Stimulated activated CD4-positive, alpha-beta T cell treated with anti-CD3 and anti-CD28 coated beads, Interleukin-15, amount 100 ng/mL, for 48 hours (primary cell): Measurements from ENCODE around the gene PMPCA.
"Not testable (repeated sequence)": the region's sequence is repeated elsewhere in the genome, so short reads cannot be mapped to it uniquely, and the experiment has no call there.

Source experiments
- DNase-seq, 2 donors: peaks; one replicate each; pipeline ENCODE4 v3.0.0-alpha.2; 2020; ENCODE audit warnings: low read depth in 2 of 2

PMPCA gene

DNA sequence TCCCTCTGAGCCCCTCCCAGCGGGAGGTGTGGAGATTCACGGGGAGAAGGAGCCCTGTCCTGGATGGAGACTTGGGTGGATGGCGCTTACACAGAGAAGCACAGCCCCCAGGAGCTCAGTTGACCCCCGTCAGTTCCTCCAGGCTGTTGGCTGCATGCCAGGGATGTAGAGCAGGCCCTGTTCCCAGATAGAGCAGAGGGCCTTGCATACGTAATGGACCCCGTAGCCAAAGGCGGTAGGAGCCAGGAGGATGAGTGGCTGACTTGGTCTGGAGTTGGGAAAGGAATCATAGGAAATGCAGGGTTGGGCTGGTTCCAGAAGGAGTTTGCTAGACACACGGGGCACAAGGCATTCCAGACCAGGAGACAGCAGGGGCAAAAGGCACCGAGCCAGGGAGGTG is 2.5 kb downstream of the PMPCA start:
- DNase-seq, result no peak

DNA sequence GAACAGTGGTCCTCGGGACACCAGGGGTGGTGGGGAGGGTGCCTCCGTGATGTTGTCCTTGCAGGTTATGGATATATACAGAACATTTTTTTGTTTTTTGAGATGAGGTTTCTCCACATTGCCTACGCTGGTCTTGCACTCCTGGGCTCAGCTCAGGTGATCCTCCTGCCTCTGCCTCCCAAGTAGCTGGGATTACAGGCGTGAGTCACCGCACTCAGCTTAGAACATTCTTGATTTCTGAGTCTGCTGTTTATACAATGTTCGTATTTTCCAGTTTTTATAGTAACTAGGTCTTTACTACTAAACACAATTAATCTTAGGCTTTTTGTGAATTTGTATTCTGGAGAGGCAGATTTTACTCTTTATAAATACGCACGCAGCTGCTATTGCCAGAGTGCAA is 6.0 kb downstream of the PMPCA start:
- no peak for DNase-seq

DNA sequence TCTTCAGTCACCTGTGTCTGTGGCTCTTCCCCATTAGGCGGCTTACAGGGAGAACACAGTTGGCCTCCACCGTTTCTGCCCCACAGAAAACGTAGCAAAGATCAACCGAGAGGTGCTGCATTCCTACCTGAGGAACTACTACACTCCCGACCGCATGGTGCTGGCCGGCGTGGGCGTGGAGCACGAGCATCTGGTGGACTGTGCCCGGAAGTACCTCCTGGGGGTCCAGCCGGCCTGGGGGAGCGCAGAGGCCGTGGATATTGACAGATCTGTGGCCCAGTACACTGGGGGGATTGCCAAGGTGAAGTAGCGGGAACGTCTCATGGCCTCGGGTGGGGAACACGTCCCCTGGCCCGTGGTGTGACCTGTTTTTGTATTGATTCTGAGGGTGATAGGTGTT is 6.5 kb downstream of the PMPCA start:
- no peak for DNase-seq

DNA sequence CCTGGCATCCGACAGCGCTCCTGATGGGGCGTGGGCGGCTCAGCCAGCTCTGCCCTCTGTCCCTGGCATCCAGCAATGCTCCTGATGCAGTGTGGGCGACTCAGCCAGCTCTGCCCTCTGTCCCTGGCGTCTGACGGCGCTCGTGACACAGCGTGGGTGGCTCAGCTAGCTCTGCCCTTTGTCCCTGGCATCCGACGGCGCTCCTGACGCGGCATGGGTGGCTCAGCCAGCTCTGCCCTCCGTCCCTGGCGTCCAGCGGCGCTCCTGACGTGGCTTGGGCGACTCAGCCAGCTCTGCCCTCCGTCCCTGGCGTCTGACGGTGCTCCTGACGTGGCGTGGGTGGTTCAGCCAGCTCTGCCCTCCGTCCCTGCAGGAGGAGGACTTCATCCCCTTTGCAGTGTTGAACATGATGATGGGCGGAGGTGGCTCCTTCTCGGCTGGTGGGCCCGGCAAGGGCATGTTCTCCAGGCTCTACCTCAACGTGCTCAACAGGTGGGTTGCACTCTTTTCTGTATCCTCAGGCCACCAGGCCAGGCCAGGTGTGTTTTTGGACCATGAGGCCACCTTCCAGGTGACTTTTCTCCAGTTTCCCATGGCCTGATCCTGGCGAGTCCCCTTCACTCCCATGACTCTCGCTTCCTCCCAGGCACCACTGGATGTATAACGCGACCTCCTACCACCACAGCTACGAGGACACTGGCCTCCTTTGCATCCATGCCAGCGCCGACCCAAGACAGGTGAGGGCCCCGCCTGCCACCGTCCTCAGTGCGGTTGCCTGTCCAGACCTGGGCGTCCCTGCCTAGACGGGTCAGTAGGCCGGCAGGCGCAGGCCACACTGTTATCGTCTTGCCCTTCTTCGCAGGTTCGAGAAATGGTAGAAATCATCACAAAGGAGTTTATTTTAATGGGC is 8.0 kb downstream of the PMPCA start:
- DNase-seq, result no peak

DNA sequence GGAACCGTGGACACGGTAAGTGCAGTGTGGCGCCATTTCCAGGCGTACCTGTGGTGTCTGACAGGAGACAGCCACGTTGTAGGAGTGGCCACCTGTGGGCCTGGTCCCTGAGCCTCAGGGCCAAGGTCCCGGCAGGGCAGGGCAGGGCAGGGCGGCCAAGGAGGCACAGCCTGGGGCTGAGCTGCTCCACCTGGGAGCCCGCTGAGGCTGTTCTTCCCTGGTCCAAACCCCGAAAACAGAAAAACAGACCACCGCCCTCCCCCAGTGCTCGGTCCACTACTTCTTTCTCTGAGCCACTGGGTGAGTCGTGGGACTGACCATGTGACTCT is 8.6 kb downstream of the PMPCA start:
- DNase-seq, result no peak

DNA sequence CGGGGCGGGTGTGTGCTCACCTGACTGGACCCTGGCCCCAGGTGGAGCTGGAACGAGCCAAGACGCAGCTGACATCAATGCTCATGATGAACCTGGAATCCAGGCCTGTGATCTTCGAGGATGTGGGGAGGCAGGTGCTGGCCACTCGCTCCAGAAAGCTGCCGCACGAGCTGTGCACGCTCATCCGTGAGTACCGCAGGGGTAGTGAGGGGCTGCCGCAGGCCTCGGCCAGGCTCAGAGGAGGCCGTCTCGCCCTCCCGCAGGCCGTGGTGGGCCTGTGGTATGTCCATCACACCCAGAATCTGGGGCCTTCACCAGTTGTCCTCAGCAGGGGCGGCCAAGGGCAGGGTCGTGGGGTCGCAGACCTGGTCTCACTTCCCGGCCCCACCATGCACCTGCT is 11.3 kb downstream of the PMPCA start:
- no peak for DNase-seq

DNA sequence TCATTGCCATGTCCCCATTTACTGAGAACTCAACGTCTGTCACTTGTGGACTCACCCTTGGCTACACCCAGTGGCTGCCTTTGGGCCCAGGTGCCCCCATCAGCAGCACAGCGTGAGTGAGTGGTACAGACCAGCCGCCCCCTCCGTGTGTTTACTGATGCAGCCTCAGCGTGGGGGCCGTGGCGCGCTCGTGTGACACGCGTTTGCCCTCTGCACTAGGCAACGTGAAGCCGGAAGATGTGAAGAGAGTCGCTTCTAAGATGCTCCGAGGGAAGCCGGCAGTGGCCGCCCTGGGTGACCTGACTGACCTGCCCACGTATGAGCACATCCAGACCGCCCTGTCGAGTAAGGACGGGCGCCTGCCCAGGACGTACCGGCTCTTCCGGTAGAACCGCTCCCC is 12.4 kb downstream of the PMPCA start:
- DNase-seq, result no peak

DNA sequence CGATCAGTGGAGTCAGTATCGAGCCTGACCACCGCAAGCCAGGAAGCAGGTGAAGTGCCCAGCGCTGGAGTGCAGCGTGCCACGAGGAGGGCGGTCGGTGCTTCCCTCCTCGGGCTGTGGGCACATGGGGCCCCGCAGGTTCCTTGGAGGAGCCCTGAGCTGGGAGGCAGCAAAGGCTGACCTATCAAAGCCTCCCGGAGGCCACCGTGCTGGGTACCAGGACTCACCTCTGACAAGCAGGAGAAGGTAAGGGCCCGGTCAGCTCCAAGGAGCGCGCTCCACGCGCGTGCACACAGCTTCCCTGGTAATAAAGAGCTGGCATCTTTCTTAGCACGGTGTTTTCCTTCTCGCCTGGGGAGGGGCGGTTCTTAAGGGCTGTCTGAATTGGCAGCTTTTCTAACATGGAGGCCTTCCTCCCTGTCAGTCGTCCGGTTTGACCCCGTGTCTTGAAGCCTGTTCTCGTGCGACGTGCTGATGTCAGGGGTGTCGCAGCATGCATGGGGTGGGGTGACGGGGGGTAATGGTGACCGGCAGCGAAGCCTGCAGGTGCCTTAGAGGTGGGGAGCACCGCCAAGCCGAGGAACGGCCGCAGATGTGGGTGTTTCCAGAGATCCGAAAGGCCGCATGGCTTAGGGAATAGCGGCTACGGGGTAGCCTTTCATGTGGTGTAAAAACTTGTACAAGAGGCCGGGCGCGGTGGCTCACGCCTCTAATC is 13.1 kb downstream of the PMPCA start:
- DNase-seq, result no peak

DNA sequence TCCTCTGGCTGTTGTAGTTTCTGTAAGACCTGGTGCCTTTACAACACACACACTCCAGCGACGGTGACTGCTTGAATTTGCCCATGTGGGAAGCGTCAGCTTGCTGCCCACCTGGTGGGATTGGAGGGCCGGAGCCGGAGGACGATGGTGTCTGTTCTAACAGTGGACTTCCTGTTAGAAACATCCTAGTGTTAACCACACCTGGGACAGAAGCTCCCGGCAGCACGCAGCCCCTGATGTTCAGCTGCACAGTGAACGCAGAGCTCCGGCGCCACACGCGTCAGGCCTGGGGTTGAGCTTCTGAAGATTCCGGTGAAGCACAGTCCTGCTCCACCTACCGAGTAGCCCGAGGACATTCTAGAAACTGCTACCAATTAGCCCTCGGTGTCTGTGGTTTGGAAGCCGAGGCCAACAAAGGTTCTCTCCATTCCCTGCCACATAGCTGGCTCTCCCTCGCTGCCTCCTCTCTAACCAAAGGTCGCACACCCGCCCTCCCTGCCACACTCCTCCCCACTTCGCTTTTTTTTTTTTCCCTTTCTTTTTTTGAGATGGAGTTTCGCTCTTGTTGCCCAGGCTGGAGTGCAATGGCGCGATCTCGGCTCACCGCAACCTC is 14.4 kb downstream of the PMPCA start:
- no peak for DNase-seq

DNA sequence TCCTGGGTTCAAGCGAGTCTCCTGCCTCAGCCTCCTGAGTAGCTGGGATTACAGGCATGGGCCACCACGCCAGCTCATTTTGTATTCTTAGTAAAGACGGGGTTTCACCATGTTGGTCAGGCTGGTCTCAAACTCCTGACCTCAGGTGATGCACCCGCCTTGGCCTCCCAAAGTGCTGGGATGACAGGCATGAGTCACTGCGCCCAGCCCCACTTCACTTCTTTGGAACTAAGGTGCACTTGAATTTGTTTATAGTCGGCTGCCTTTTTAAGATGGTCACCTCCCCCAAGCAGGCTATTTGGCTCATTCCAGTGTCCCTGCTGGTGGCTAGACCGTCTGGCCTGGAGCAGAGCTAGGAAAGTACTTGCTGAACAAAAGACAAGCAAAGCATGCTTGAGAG is 14.9 kb downstream of the PMPCA start:
- not testable (repeated sequence) for DNase-seq

DNA sequence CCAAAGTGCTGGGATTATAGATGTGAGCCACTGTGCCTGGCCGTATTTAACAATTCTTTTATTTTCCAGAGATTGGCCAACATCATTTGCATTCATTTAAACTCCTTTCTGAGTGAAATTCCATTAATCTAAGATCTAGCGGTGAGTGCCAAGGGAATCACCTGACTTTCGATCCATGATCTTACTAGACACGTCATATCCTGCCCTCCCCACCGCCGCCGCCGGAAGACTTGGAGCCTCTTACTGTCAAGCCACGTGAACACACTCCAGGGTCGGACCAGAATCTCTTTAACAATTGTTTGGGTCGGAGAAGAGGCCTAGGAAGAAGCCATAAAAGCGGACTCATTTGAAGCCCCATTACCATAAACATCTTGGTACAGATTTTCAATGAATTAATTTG is 16.3 kb downstream of the PMPCA start:
- DNase-seq, result no peak

DNA sequence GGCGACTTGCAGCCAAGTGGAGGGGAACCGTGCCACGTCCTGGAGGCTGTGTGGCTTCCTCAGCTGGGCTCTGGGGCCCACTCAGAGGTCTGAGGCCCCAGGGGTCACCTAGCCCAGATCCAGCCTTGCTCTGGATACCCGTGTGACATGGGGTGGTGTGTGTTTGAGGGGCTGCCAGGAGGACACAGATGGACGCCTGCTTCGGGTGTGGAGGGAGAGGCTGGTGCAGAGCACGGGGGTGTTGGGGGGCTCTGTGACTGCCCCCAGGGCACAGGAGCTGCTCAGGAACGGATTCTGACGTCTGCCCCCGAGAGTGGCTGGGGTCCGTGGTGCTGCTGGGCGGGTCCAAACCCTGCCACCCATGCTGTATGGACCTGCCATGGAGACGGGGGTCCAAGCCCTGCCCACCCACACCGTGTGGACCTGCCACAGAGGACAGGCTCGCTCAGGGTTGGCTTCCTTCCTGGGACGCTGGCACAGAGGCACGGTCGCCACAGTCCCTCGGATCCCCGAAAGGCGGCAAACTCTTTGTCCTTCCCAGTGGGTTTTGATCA is 18.7 kb downstream of the PMPCA start:
- DNase-seq, result no peak

DNA sequence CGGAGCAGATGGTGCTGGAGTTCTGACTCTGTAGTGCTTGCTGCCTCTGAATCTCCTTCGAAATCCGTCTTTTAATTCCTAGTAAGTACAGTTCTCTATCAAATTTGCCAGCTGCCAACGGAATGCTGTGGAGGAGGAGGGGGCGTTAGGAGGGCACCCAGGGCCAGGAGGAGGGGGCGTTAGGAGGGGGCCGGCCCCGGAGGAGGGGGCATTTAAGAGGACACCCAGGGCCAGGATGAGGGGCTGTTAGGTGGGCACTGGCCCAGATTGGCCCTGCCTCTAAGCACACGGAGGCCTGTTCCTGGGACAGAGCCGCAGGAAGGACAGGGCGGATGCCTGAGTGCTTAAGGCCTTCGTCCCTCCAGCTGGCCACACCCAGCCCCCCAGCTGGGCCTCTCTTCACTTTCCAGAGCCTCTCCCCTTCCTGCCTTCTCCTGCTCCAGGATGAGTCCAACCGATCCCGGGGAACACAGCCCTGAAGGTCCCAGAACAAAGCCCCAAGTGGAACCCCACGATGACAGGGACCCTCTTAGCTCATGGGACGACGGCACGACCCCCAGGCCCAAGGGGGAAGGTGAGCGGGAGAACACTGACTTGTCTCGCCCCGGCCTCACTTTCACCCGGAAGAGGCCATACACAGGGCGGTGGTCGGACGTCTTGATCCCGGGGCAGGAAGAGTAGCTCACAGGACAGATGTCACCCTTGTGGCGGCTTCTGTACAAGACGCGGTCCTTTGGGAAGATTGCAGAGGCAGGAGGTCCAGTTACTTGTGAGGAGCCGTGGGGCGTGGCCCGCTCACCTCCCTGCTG is 19.4 kb downstream of the PMPCA start:
- no peak for DNase-seq

DNA sequence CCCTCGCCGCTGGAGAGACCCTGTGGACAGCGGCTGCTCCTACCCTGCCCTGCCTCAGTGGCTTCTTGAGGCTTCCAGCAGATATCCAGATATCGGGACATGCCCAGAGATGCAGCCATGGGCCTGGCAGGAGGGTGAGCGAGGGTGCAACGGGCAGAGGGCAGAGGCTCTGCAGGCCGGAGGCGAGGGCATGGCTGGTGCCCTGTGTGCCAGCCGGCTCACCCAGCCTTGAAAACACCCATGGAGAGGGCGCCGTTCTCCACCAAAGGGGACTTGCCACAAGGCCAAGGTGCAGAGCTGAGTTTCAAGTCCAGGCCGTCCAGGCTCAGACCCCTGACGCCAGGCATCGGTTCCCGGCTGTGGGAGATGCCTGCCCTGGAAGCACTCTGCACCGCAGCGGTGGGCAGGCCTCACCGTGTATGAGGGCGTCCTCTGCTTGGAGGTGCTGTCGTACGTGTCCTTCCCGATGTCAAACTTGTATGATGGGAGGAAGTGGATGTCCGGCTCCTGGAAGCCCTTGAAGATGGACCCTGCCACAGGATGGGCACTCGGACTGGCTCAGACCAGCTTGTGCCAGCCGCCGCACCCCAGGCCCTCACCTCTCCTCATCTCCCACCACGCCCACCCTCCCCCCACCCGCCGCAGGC is 20.3 kb downstream of the PMPCA start:
- DNase-seq, result no peak

DNA sequence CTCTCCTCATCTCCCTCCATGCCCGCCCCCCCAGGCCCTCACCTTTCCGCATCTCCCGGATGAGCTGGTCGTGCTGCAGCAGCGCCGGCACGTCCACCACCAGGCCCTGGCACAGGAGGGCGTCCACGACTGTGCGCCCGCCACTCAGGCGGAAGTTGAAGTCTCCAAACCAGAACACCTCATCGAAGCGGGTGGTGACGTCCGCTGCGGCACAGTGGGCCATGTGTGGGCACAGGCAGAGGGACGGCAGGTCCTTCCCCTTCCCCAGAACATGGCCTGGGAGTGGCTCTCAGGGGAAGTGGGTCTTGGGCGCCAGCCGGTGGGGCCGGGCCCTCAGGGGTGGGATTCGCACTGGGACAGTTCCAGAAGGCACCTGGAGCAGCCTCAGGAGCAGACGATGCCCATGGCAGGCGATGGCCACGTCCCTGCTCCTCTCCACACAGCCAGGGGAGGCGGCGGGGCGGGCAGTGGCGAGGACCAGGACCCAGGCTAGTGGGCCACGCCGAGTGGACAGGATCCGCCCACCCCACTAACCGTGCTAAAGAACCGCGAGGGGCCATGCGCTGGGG is 21.4 kb downstream of the PMPCA start:
- no peak for DNase-seq

DNA sequence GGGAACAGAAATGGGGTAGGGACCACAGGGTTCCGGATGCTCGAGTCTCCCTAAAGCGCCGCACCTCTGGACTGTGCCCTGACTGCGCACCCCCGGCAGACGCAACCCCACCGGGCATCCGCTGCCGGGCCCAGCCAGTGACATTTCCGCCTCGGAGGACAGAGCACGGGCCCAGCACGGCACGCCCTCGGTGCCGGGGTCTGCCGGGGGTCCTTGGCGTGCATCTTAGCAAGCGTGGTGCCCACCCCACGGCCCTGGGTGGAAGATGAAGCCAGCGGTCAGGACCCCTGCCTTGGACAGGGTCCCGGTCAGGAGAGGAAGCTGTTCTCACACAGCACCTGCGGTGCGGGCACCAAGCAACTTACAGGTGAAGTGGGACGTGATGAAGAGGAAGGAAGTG is 22.1 kb downstream of the PMPCA start:
- no peak for DNase-seq

DNA sequence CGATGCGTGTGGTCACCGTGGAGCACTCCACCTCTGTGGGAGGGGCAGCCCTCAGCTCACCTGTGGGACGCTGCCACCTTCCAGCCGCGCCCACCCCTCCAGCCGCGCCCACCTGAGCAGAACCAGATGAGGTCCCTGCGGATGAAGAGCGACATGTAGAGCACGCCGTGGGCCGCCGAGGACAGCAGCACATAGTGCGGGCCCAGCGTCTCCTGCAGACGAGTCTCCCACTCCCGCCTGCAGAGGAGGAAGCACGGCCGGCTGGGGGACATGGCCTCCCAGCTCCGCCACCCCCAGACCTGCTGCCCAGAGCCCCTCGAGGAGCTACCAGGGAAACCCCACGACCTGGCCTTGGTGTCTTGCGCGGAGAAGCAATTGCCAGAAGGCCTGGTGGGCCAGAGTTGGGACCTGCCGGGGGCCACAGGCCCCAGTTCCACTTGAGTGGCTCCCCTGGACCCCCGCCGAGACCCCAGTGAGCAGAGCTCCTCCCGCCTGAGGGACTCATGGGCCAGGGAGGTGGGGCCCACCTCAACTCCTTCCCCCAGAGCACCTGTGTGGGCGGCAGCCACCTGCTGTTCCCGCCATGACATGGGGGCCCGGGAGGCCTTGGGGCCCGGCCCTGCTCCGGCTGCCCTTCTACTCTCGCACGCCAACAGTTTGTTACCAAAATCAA is 22.7 kb downstream of the PMPCA start:
- no peak for DNase-seq

DNA sequence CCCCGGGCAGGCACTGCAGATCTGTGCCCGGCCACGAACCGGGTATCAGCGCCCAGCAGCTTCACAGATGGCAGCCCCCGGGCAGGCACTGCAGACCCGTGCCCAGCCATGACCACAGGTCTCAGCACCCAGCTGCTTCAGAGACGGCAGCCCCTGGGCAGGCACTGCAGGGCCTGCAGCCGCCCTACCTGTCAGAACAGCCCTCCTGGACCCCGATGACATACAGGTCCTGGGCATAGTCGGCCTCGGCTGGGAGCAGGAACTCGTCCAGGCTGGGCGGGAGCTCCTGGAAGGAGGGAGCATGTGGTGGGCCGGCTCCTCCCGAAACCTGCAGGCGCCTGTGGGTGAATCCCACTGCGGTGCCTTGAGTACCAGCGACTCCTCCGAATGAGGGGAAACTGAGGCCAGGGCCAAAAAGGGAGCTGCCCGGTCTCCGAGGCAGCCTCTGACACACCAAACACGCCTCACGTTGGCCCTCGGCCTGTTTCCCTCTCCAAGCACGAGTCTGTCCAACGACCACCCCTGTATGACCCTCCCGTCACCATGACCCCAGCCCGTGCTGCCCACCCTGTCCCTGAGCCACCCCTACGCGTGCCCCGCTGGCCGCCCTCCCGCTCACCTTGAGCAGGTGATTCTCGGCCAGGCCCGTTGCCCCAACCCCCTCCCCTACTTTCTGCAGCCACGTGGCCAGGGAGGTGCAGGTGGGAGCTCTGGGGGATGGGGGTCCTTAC is 23.6 kb downstream of the PMPCA start:
- no peak for DNase-seq

DNA sequence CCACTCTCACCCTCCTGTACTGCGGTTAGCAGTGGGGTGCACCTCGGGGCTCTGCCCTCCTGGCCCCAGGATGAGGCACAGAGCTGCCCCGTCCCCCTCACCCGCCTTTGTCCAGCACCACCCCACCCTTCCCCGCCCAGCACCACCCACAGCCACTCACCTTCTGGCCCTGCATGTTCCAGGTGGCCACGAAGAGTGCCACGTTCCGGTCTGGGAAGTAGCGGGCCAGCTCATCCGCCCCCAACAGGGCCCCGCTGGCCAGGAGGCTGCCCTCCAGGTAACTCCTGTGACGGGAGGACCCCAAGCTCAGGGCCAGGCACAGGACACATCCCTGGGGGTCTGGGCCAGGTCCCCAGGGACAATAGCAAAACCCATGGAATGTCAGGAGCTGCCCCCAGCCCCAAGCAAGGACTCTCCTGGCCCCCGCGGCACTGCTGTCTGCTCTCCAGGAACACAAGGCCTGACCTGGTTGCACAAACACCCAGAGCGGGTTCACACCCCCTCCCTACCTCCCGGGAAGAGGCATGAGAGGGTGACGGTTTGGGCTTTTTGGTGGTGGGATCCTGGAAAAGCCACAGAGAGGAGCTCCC is 24.2 kb downstream of the PMPCA start:
- no peak for DNase-seq
